NCI-H1417 treated with DMSO at 0.1 percent for 48 hours (cell line): Measurements from ENCODE around the gene SIGLEC9.
A peak's percentile ranks its signal among the peaks of the same experiment; 100 is the strongest.

ENCODE experiments used
- DNase-seq: peaks from one replicate; lab custom pipeline; 2025; lab: John Stamatoyannopoulos, UW

SIGLEC9 gene

GRCh38 chr19:51097166-51097738 is 27.5 kb upstream of the SIGLEC9 start:
- no peak for DNase-seq

- DNase-seq, result no peak
Observed at GRCh38 chr19:51097796-51098195, 26.9 kb upstream of the SIGLEC9 start.

- no peak for DNase-seq
Observed at GRCh38 chr19:51098365-51099046, 26.2 kb upstream of the SIGLEC9 start.

GRCh38 chr19:51099047-51099382 is 25.7 kb upstream of the SIGLEC9 start:
- no peak for DNase-seq

- no peak for DNase-seq
Observed at GRCh38 chr19:51100601-51101000, 24.1 kb upstream of the SIGLEC9 start.

- DNase-seq, result no peak
Observed at GRCh38 chr19:51101171-51101865, 23.4 kb upstream of the SIGLEC9 start.

GRCh38 chr19:51102991-51103390 is 21.7 kb upstream of the SIGLEC9 start:
- no peak for DNase-seq

GRCh38 chr19:51103926-51104341 is 20.8 kb upstream of the SIGLEC9 start:
- no peak for DNase-seq

GRCh38 chr19:51107406-51108065 is 17.2 kb upstream of the SIGLEC9 start:
- DNase-seq, result no peak

GRCh38 chr19:51108066-51108804 is 16.5 kb upstream of the SIGLEC9 start, which contains the start of gene CTU1:
TSS of gene CTU1 (minus strand) at chr19:51108409. CDS start at chr19:51104569, 3,840 bp downstream.
- DNase-seq, result peak; percentile 91

- no peak for DNase-seq
Observed at GRCh38 chr19:51108805-51109146, 15.9 kb upstream of the SIGLEC9 start.

- DNase-seq, result no peak
Observed at GRCh38 chr19:51110666-51110971, 14.1 kb upstream of the SIGLEC9 start.

GRCh38 chr19:51111606-51112005 is 13.1 kb upstream of the SIGLEC9 start:
- no peak for DNase-seq

GRCh38 chr19:51114087-51114729 is 10.5 kb upstream of the SIGLEC9 start:
- no peak for DNase-seq

- DNase-seq, result no peak
Observed at GRCh38 chr19:51116736-51117286, 7.9 kb upstream of the SIGLEC9 start.

GRCh38 chr19:51119101-51119500 is 5.6 kb upstream of the SIGLEC9 start:
- DNase-seq, result no peak

GRCh38 chr19:51119611-51120010 is 5.1 kb upstream of the SIGLEC9 start:
- DNase-seq, result no peak

GRCh38 chr19:51120160-51120559 is 4.5 kb upstream of the SIGLEC9 start:
- DNase-seq, result no peak

GRCh38 chr19:51121257-51121656 is 3.4 kb upstream of the SIGLEC9 start:
- no peak for DNase-seq

- no peak for DNase-seq
Observed at GRCh38 chr19:51122112-51122981, 2.4 kb upstream of the SIGLEC9 start.

GRCh38 chr19:51123381-51123800 is 1.3 kb upstream of the SIGLEC9 start:
- no peak for DNase-seq
